ENCODE measurements around the gene APCDD1L. TPM values are rescaled to one million over a fixed set of nuclear protein-coding genes. Genes with fewer than 3 reads are reported as not detected.

APCDD1L gene
- total and polyA plus RNA-seq, 11 donors = 0.24 to 1.1 (median 0.60) TPM; not detected in 2

DNA sequence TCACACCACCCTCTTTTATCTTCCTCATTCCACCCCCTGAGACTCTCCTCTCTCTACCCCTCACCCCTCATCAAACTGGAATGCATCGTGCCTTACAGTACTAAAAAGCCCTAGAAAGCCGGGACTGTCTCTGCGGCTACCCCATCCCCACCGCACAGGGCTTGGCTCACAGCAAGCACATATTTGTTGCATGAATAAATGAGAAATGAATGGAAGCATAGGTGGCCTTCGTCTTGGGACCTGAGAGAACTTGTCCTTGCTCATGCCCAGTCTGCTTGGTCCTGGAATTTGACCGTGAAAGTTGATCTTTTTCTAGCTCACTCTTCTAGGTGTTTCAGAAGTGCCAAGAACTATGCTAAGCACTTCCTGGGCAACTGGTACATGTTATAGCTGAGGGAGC, 53.3 kb downstream of the APCDD1L start:
- peaks cover 0 to 3% (median 0%) of the 10 kb centered on the region in 9 donors for H3K27me3 ChIP-seq
- TF ChIP-seq POLR2A (IDR thresholded peaks at IDR 0.05) = no peak
- TF ChIP-seq, protein P1, sequence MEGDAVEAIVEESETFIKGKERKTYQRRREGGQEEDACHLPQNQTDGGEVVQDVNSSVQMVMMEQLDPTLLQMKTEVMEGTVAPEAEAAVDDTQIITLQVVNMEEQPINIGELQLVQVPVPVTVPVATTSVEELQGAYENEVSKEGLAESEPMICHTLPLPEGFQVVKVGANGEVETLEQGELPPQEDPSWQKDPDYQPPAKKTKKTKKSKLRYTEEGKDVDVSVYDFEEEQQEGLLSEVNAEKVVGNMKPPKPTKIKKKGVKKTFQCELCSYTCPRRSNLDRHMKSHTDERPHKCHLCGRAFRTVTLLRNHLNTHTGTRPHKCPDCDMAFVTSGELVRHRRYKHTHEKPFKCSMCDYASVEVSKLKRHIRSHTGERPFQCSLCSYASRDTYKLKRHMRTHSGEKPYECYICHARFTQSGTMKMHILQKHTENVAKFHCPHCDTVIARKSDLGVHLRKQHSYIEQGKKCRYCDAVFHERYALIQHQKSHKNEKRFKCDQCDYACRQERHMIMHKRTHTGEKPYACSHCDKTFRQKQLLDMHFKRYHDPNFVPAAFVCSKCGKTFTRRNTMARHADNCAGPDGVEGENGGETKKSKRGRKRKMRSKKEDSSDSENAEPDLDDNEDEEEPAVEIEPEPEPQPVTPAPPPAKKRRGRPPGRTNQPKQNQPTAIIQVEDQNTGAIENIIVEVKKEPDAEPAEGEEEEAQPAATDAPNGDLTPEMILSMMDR (IDR thresholded peaks at IDR 0.05) = no peak
- intact Hi-C loops (cut with DNase I) = no loop called here
- 94 to 96% (median 96%) methylated on average over 6 of the region's 6 CpGs for WGBS, 4 donors
- no peak overlapping the region for H3K27ac ChIP-seq
- DNase-seq = no peak
- no peaks in the 10 kb centered on the region for H3K9me3 ChIP-seq
- H3K36me3 ChIP-seq = no peaks in the 10 kb centered on the region
- H3K4me1 ChIP-seq = no peaks in the 10 kb centered on the region
- no peak for ATAC-seq
- no peak overlapping the region for H3K4me3 ChIP-seq

DNA sequence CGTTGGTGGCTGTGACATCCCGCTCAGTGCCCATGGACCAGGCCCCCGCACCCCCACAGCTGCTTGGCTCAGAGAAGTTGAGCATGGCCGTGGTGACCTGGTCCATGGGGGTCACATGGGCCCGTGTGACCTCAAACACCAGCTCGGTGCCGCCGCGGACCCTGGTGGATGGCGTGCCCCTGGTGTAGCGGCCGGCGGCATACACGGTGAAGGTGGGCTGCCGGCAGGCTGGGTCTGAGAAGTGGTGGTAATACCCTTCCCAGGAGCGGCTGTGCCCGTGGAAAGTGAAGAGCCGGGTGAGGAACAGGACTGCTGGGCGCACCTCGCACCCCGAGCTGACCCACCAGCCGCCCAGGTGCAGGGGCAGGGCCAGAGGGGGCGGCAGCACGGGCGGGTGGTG, 54.1 kb downstream of the APCDD1L start:
- TF ChIP-seq, protein P1 (IDR thresholded peaks at IDR 0.05) = no peak
- no peak for TF ChIP-seq POLR2A (IDR thresholded peaks at IDR 0.05)
- Histone ChIP-seq H3K4me1 (no peaks in the 10 kb centered on the region), H3K9me3 (no peaks in the 10 kb centered on the region), H3K4me3 (no peak overlapping the region), H3K27ac (no peak overlapping the region), H3K27me3 (peaks cover 0 to 3% (median 0%) of the 10 kb centered on the region in 9 donors), H3K36me3 (no peaks in the 10 kb centered on the region)
- DNase-seq = no peak
- no peak for ATAC-seq
- WGBS, 4 donors = 96 to 100% (median 97%) methylated on average over 16 to 25 of the region's 25 CpGs
- intact Hi-C loops (cut with DNase I) = no loop called here

DNA sequence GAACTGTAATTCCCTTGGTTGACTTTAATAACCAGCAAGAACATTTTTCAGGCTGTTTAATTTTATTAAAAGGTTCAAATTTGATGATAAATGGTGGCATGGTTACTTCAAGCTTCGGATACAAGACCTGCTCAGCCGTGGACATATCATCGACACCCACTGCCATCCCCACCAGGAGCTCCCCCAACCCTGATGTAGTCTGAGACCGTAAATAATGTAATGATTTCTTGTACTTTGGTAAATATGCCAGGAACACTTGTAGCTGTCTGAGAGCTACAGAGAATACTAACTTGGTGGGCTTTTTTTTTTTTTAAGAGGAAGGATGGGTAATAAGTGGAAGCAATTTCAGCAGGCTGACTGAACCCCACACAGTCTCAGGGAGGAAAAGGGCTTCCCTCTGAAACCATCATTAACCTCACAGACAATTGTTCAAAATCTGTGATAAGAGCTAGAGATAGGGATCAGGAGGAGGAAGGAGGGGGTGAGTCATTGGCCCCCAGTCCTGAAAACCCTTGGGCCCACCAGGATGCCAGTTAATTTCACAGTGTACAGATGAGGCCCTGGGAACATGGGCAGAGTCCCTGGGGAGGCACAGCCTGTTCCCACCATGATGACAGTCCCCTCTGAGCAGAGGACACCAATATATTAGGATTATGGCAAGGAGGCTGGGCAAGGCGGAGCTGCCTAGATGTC, 56.0 kb downstream of the APCDD1L start:
- intact Hi-C loops (cut with DNase I) = no loop called here
- H3K27me3 ChIP-seq = no peaks in the 10 kb centered on the region
- no peaks in the 10 kb centered on the region for H3K4me1 ChIP-seq
- H3K9me3 ChIP-seq = peaks cover 0 to 10% (median 0%) of the 10 kb centered on the region in 12 donors
- ATAC-seq (peak in 1 of 4 donors; percentile 21), DNase-seq (no peak)
- no peak overlapping the region for H3K27ac ChIP-seq
- TF ChIP-seq, protein P1 (IDR thresholded peaks at IDR 0.05) = no peak
- TF ChIP-seq POLR2A (IDR thresholded peaks at IDR 0.05) = no peak
- no peaks in the 10 kb centered on the region for H3K36me3 ChIP-seq
- 90 to 100% (median 95%) methylated on average over 5 of the region's 5 CpGs for WGBS, 4 donors
- H3K4me3 ChIP-seq = no peak overlapping the region

DNA sequence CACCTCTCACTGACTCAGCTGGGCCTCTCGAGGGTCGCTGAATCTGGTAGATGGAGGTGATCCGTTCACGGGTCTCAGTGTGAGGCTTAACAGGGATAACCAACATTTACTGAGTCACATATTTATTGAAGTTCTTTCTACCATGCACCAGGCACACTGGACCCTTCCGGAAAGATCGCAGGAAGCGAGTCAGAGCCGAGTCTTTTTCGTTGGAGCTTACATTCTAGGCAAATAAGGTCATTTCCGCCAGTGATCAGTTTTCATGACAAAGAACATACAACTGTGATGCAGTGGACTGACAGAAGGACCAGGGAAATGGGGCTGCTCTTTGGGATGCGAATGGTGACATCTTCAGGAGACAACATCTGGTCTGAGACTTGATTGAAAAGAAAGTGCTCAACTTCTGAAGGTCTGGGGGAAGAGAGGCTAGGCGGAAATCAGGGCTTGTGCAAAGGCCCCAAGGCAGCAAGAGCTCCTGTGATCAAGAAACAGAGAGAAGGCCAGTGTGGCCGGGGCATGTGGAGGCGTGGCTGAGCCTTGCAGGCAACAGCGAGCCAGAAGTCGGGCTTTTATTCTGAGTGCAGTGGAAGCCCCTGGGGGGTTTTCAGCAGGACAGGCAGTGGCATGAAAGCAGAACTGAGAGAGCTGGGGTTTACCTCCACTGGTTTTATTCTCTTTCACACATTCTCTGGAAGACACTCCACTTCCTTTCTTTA, 56.7 kb downstream of the APCDD1L start:
- Histone ChIP-seq H3K4me3 (no peak overlapping the region), H3K27ac (no peak overlapping the region), H3K9me3 (peaks cover 0 to 13% (median 0%) of the 10 kb centered on the region in 12 donors), H3K4me1 (no peaks in the 10 kb centered on the region), H3K36me3 (no peaks in the 10 kb centered on the region), H3K27me3 (no peaks in the 10 kb centered on the region)
- DNase-seq (no peak), ATAC-seq (no peak)
- no peak for TF ChIP-seq POLR2A (IDR thresholded peaks at IDR 0.05)
- TF ChIP-seq, protein P1 (IDR thresholded peaks at IDR 0.05) = no peak
- WGBS, 4 donors = 87 to 93% (median 90%) methylated on average over 16 of the region's 16 CpGs
- intact Hi-C loops (cut with DNase I) = no loop called here

Measured in heart left ventricle (tissue), 16 donors.